ENCODE measurements around the gene LPCAT3.

- TF ChIP-seq POLR2AphosphoS5 (IDR thresholded peaks at IDR 0.05; ENCODE audit: insufficient read depth in 1 of 2, low read depth in 1 of 2) (no peak), CTCF (IDR thresholded peaks at IDR 0.05) (no peak), POLR2A (IDR thresholded peaks at IDR 0.05) (no peak)
Observed at GRCh38 chr12:6980075-6980474, 38.2 kb downstream of the LPCAT3 start.
